Esophagus squamous epithelium (tissue), 5 donors: ENCODE measurements around the gene GABRB2. TPM values are rescaled to one million over a fixed set of nuclear protein-coding genes. Genes with fewer than 3 reads are reported as not detected.

Experiments used
- DNase-seq: peaks from one replicate; lab custom pipeline; 2025; lab: John Stamatoyannopoulos, UW
- H3K27ac ChIP-seq, 4 donors: fragments of 200-600 bp; sonication (generic); one replicate each; pipeline ENCODE4 v1.5.1; 2016 to 2019; ENCODE audit warnings: mild to moderate bottlenecking in 1 of 4
- H3K27me3 ChIP-seq, 4 donors: fragments of 200-600 bp; sonication (generic); 1 replicate in 3 of 4; 2 replicates in 1 of 4; pipeline versions ENCODE4 v1.5.1 to v1.6.0; 2017 to 2021; ENCODE audit warnings: antibody characterized with exemption in 1 of 4
- H3K36me3 ChIP-seq, 3 donors: fragments of 200-600 bp; sonication (generic); one replicate each; pipeline ENCODE4 v1.5.1; 2016 to 2019
- H3K4me1 ChIP-seq, 3 donors: fragments of 200-600 bp; sonication (generic); one replicate each; pipeline ENCODE4 v1.5.1; 2017 to 2019
- H3K4me3 ChIP-seq, 4 donors: fragments of 200-600 bp; sonication (generic); 1 replicate in 3 of 4; 2 replicates in 1 of 4; pipeline ENCODE4 v1.5.1; 2016 to 2019; ENCODE audit warnings: mild to moderate bottlenecking in 2 of 4, moderate library complexity in 1 of 4
- H3K9me3 ChIP-seq, 3 donors: fragments of 200-600 bp; sonication (generic); one replicate each; pipeline ENCODE4 v1.5.1; 2016 to 2019
- POLR2A ChIP-seq, 4 donors: fragments of 450-650 bp; IDR thresholded peaks; one replicate each; pipeline ENCODE4 v1.6.1; 2017; ENCODE audit warnings: antibody characterized with exemption in 4 of 4, mild to moderate bottlenecking in 4 of 4, moderate library complexity in 3 of 4
- WGBS, 2 donors: methylation state at CpG; one replicate each; pipeline ENCODE4 v1.1.5; 2018; 5-methylcytosine and 5-hydroxymethylcytosine counted together
- intact Hi-C: fragments of 100-400 bp; cut with DNase I; formaldehyde crosslinking; loops from one replicate; pipeline ENCODE4 v1.15.0; 2022
- total RNA-seq, 4 donors: library from RNA; depleted of rRNA; stranded (reverse); fragments of >200 nt; gene quantifications; one replicate each; pipeline ENCODE4 v1.1.0, GENCODE V29; 2016
- TF ChIP-seq, protein P1 (sequence below), 6 experiments: fragments of 450-650 bp in 4 of 6; fragments of 200-600 bp in 2 of 6; sonication (generic) in 2 of 6; IDR thresholded peaks; one replicate each; pipeline ENCODE4 v1.5.1; 2016 to 2019; ENCODE audit warnings: antibody characterized with exemption in 6 of 6, mild to moderate bottlenecking in 4 of 6, moderate library complexity in 4 of 6
- donor health status: DM: yes; HTN: yes; CAD: no.

The GABRB2 gene
- total RNA-seq, 4 donors from 2014 or later = 0.19 to 0.47 TPM; not detected in 2

DNA sequence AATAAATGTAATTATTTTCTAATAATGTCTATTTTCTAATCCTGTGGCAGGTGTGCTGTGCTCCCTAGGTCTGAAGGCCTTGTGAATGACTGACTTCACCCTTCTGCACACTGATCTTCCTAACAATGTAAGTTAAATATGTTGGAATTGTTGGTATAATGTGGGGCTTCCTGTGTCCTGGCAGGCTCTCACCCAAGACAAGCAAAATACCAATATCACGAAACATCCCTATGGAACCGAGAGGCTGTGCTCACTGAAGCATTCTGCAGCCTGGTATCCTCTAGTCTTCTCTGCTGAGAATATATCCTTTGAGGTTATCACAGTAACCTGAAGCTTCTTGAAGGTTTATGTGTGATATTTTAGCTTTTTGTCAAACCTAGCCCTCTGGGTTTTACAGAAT is 159.4 kb downstream of the GABRB2 start:
- no peaks in the 10 kb centered on the region for H3K27me3 ChIP-seq
- TF ChIP-seq, protein P1, sequence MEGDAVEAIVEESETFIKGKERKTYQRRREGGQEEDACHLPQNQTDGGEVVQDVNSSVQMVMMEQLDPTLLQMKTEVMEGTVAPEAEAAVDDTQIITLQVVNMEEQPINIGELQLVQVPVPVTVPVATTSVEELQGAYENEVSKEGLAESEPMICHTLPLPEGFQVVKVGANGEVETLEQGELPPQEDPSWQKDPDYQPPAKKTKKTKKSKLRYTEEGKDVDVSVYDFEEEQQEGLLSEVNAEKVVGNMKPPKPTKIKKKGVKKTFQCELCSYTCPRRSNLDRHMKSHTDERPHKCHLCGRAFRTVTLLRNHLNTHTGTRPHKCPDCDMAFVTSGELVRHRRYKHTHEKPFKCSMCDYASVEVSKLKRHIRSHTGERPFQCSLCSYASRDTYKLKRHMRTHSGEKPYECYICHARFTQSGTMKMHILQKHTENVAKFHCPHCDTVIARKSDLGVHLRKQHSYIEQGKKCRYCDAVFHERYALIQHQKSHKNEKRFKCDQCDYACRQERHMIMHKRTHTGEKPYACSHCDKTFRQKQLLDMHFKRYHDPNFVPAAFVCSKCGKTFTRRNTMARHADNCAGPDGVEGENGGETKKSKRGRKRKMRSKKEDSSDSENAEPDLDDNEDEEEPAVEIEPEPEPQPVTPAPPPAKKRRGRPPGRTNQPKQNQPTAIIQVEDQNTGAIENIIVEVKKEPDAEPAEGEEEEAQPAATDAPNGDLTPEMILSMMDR (IDR thresholded peaks at IDR 0.05) = no peak
- no peak for TF ChIP-seq POLR2A (IDR thresholded peaks at IDR 0.05)
- H3K4me1 ChIP-seq = no peaks in the 10 kb centered on the region
- no peaks in the 10 kb centered on the region for H3K9me3 ChIP-seq
- H3K4me3 ChIP-seq = no peak overlapping the region
- DNase-seq = no peak
- 77 to 78% methylated on average over 2 of the region's 2 CpGs for WGBS, 2 donors
- no peaks in the 10 kb centered on the region for H3K36me3 ChIP-seq
- no peak overlapping the region for H3K27ac ChIP-seq
- intact Hi-C loops = no loop called here

DNA sequence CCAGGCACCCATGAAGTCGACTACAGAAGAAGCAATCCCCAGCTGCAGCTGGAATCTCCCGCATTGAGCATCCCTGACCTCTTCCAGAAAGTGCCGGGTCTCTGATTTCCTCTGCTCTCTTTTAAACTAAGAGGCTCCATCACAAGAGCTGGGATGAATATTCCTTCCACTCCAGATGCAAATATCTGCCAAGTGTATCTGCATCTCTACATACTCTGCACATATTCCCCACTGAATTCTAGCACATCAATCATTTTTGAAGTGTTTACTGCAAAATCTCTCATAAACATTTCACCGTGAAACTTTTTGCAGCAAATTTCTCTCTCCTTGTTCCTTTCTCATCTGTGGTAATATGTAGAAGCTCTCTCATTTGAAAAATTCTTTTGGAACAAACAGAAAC is 161.5 kb downstream of the GABRB2 start:
- Histone ChIP-seq H3K4me1 (no peaks in the 10 kb centered on the region), H3K9me3 (no peaks in the 10 kb centered on the region), H3K27ac (no peak overlapping the region), H3K4me3 (no peak overlapping the region), H3K36me3 (no peaks in the 10 kb centered on the region), H3K27me3 (no peaks in the 10 kb centered on the region)
- WGBS, 2 donors = 55 to 59% methylated on average over 4 of the region's 4 CpGs
- intact Hi-C loops = no loop called here
- DNase-seq = no peak
- TF ChIP-seq, protein P1 (IDR thresholded peaks at IDR 0.05) = no peak
- TF ChIP-seq POLR2A (IDR thresholded peaks at IDR 0.05) = no peak

DNA sequence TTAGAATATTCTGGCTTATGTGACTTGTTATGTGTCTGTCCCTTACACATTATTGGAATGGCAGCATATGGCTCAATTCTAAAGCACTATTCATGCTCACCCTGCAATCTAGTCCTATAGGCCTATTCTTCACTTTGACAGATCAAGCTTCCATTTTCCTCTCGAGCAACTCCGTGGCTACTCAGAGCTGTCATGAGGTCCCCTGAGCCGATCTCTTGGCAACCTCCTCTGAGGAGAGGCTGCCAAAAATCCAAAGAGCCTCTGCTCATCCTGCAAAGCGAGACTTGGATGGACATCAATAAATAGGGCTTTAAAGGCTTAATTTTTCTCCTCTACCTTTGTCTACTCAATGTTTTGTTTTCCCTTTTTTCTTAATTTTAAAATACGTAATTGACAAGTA is 163.8 kb downstream of the GABRB2 start:
- WGBS, 2 donors = 48 to 60% methylated on average over 5 of the region's 5 CpGs
- no peaks in the 10 kb centered on the region for H3K9me3 ChIP-seq
- intact Hi-C loops = no loop called here
- H3K27me3 ChIP-seq = no peaks in the 10 kb centered on the region
- H3K4me1 ChIP-seq = no peaks in the 10 kb centered on the region
- H3K36me3 ChIP-seq = no peaks in the 10 kb centered on the region
- TF ChIP-seq, protein P1 (IDR thresholded peaks at IDR 0.05) = no peak
- no peak for TF ChIP-seq POLR2A (IDR thresholded peaks at IDR 0.05)
- DNase-seq = no peak
- no peak overlapping the region for H3K4me3 ChIP-seq
- no peak overlapping the region for H3K27ac ChIP-seq

DNA sequence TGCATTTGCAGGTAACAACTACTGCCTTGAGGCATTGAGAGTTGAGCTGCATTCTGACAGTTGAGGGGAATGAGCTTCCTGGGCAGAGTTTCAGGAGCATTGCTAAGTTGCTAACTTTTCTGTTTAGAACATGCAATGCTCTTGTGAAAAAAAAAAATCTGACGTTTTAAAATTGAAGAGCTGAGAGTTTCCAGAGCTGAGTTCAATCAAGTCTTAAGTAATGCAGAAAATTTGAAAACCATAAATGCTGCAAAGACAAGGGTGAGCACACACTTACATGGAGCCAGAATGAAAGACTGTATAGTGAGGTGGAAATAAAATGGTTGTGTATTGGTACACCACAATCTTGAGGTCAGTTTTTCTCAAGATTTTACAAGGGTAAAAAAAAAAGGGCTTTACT is 166.0 kb downstream of the GABRB2 start:
- Histone ChIP-seq H3K9me3 (no peaks in the 10 kb centered on the region), H3K4me1 (no peaks in the 10 kb centered on the region), H3K36me3 (no peaks in the 10 kb centered on the region), H3K27ac (no peak overlapping the region), H3K27me3 (no peaks in the 10 kb centered on the region), H3K4me3 (no peak overlapping the region)
- 5 to 25% methylated on average over 1 of the region's 1 CpG for WGBS, 2 donors
- no peak for DNase-seq
- no peak for TF ChIP-seq POLR2A (IDR thresholded peaks at IDR 0.05)
- TF ChIP-seq, protein P1 (IDR thresholded peaks at IDR 0.05) = no peak
- intact Hi-C loops = no loop called here

DNA sequence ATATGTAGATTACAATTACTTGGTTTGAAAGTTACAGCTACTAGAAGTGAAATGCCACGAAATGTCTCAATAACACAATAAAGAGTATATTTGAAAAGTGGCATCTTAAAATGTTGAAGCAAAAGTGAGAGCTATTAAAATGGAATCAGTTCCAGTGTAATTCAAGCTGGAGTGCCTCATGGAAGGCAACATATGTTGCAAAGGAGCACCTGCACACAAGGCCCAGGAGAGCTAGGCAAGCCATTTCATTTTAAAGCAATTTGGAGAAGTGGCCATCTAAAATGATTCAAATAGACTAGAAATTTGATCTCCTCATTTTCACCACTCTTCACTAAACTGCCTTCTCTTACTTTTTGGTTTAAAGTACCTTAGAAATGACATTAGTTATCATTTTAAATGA is 167.8 kb downstream of the GABRB2 start:
- no peak for TF ChIP-seq POLR2A (IDR thresholded peaks at IDR 0.05)
- TF ChIP-seq, protein P1 (IDR thresholded peaks at IDR 0.05) = no peak
- WGBS, 2 donors = 60 to 74% methylated on average over 1 of the region's 1 CpG
- no peaks in the 10 kb centered on the region for H3K9me3 ChIP-seq
- H3K4me3 ChIP-seq = no peak overlapping the region
- H3K36me3 ChIP-seq = no peaks in the 10 kb centered on the region
- H3K27ac ChIP-seq = no peak overlapping the region
- intact Hi-C loops = no loop called here
- no peaks in the 10 kb centered on the region for H3K4me1 ChIP-seq
- DNase-seq = no peak
- H3K27me3 ChIP-seq = no peaks in the 10 kb centered on the region
